ENCODE measurements around the gene TESMIN.

- TF ChIP-seq, protein P1, sequence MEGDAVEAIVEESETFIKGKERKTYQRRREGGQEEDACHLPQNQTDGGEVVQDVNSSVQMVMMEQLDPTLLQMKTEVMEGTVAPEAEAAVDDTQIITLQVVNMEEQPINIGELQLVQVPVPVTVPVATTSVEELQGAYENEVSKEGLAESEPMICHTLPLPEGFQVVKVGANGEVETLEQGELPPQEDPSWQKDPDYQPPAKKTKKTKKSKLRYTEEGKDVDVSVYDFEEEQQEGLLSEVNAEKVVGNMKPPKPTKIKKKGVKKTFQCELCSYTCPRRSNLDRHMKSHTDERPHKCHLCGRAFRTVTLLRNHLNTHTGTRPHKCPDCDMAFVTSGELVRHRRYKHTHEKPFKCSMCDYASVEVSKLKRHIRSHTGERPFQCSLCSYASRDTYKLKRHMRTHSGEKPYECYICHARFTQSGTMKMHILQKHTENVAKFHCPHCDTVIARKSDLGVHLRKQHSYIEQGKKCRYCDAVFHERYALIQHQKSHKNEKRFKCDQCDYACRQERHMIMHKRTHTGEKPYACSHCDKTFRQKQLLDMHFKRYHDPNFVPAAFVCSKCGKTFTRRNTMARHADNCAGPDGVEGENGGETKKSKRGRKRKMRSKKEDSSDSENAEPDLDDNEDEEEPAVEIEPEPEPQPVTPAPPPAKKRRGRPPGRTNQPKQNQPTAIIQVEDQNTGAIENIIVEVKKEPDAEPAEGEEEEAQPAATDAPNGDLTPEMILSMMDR (IDR thresholded peaks at IDR 0.05): no peak
- no peak for TF ChIP-seq POLR2A (IDR thresholded peaks at IDR 0.05)
Measured at GRCh38 chr11:68660066-68660810, 91.1 kb downstream of the TESMIN start.
